Hair follicular keratinocyte (primary cell): ENCODE results near the gene CFAP210. TPM values are rescaled to one million over a fixed set of nuclear protein-coding genes. Genes with fewer than 3 reads are reported as not detected.

Experiments
- total RNA-seq: library from RNA; depleted of rRNA; stranded (reverse); fragments of >200 nt; gene quantifications from 2 replicates; pipeline ENCODE4 v1.2.3, GENCODE V29; 2015

Gene CFAP210, protein sequence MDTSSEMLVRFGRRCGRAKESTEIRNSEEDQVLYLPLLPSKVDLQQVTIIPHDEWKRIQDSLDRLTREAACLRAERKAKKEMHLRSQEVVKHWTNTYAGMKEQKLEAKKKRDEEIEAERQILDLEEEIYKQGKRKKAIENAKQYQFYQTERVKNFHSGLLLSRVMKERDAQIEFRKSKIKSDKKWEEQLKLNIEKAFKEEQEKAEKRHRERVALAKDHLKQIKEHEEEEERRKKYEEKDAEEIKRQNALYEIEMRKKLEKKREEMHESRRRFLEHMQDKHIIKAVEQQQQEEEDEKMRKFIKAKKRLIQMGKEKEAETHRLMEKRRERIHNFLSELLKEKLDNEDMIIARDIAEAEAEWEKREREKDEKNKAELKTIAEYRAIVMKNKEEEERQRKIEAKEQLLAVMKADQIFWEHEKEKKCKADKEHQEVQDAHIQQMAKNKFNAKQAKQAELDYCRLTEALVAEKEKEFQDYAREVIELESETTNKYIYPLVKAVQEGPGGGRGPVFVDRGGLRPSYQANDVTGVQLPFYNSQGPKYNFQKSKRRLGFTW
- not detected in 2 replicates for total RNA-seq

DNA sequence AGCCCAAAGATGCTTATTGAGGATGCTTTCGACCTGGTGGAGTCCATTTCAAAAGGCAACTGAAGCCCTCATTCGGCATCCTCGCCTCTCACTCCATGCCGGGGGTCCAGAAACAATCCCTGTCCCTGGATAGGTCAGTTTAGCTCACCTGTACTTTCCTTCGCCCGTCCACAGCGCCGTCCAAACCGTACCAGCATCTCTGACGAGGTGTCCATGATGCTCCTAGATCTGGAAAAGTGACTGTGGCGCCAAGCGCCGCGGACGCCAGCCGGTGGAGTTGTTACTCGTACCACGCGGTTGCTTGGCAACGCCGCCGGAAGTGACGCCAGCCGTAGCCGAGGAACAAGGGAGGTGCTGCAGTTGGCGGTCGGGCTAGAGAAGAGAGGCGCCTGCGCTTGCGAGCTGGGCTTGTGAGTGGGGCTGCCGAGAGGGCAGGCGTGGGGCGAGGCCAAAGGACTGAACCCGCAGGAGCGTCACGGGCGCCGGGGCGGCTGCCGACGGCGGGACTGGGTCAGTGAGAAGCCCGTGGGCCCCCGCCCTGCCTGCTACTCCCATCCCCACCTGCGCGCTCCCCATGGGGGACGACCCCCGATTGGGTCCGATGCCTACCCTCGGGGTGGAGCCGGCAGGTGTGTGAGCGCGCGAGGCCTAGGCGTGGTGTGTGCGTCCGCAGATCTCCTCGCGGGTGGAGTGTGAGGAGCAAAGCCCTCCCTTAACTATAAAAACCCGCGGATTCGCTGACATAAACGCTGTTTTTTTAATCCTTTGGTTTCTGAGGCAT is at the start of gene CFAP210, which contains the start of gene PHOSPHO2:
CFAP210 (minus strand) TSS at position 293 of the 781 bp plus-strand sequence; CDS start at position 215, 78 bp downstream.
PHOSPHO2 (plus strand) TSS at position 357 of the 781 bp plus-strand sequence. CDS start 6,503 bp downstream, outside the sequence.

Other genes with a start within 250 kb of the CFAP210 start
- gene BBS5, start 214.9 kb downstream of the CFAP210 start, total RNA-seq, result 2.7 and 3.4 TPM in 2 replicates
- 0.04 TPM in 1 of 2 replicates, not detected in the other for gene KLHL41, start 184.7 kb downstream of the CFAP210 start, total RNA-seq
- gene FASTKD1, start 120.5 kb downstream of the CFAP210 start, total RNA-seq, result 10.9 and 23.4 TPM in 2 replicates
- gene PPIG, start 110.1 kb downstream of the CFAP210 start, total RNA-seq, result 21.9 and 24.6 TPM in 2 replicates
- gene PHOSPHO2, start 64 bp upstream of the CFAP210 start, total RNA-seq, result 3.0 TPM in 2 replicates
- gene KLHL23, start 39.4 kb upstream of the CFAP210 start, total RNA-seq, result 2.0 and 3.3 TPM in 2 replicates
- 54.4 and 87.7 TPM in 2 replicates for gene SSB, start 104.5 kb upstream of the CFAP210 start, total RNA-seq
- gene METTL5, start 130.5 kb upstream of the CFAP210 start, total RNA-seq, result 90.5 and 106 TPM in 2 replicates
- gene UBR3, start 133.0 kb upstream of the CFAP210 start, total RNA-seq, result 7.7 and 8.7 TPM in 2 replicates